ENCODE results near the gene ZFP57. TPM values are rescaled to one million over a fixed set of nuclear protein-coding genes. Genes with fewer than 3 reads are reported as not detected.

The ZFP57 gene
- total RNA-seq, 1 experiment from 2014 or later, result not detected

GRCh38 chr6:29661071-29661470 lies 19.9 kb downstream of the ZFP57 start:
- intact Hi-C loops (cut with micrococcal nuclease; ENCODE audit: unreplicated experiment), result no loop called here
- Histone ChIP-seq H3K4me1 (ENCODE audit: insufficient read depth, low read length, poor library complexity, severe bottlenecking) (no peaks in the 10 kb centered on the region), H3K9me3 (ENCODE audit: low read depth, low read length, poor library complexity, severe bottlenecking) (no peaks in the 10 kb centered on the region), H3K4me3 (ENCODE audit: low read depth, low read length, poor library complexity, severe bottlenecking) (no peak overlapping the region), H3K36me3 (ENCODE audit: insufficient read depth, low read length, poor library complexity, severe bottlenecking) (no peaks in the 10 kb centered on the region), H3K27ac (ENCODE audit: low read depth, low read length, poor library complexity, severe bottlenecking) (no peak overlapping the region), H3K27me3 (replicated peaks; ENCODE audit: insufficient read depth, low read depth, low read length, poor library complexity) (no peaks in the 10 kb centered on the region)
- TF ChIP-seq EZH2 (IDR thresholded peaks at IDR 0.05; ENCODE audit: borderline replicate concordance, low read depth, low read length, poor library complexity, severe bottlenecking), result no peak
- no peak for TF ChIP-seq CTCF (conservative IDR thresholded peaks at IDR 0.05; ENCODE audit: low read depth, low read length)
- DNase-seq (ENCODE audit: low spot score), result no peak
- CTCF ChIA-PET, result interaction anchor here (1.0 to 1.1 kb wide), 2 partner anchors 10 to 11 kb away, joined by 4 to 7 read pairs; no protein-coding TSS in a partner anchor
- BruUV-seq (replicated peaks), result no TSS peak
- POLR2A ChIA-PET (ENCODE audit: low non-redundant PET), result interaction anchor here (0.5 kb wide), 1 partner anchor 1988 kb away, joined by 8 read pairs; no protein-coding TSS in a partner anchor

DNA sequence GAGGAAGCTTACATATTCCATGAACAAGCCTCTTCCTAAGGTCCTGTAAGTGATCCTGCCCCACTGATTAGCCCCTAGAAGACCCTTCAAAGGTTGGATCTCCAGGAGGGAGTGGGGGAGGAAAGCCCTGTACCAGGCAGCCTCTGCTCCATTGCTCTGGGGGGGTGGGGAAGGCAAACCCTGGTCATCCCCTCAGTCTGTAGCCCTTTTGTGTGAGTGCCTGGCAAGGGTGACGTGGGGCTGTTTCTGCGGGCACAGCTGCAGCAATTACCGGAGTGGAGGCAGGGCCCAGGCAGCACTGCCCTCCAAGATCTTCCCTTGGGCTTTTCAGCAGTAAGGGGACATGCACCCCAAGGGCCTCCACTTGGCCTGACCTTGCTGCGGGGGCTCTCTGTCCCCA lies 24.2 kb downstream of the ZFP57 start, which contains the start of gene MOG:
MOG (plus strand) TSS at position 295 of the 400 bp plus-strand sequence. CDS start 118 bp downstream, outside the sequence.
- no peaks in the 10 kb centered on the region for H3K27me3 ChIP-seq (replicated peaks; ENCODE audit: insufficient read depth, low read depth, low read length, poor library complexity)
- ChIA-PET CTCF (interaction anchor here (0.7 kb wide), 1 partner anchor 22 kb away, joined by 4 read pairs; no protein-coding TSS in a partner anchor), POLR2A (ENCODE audit: low non-redundant PET) (no interaction called here)
- no peaks in the 10 kb centered on the region for H3K9me3 ChIP-seq (ENCODE audit: low read depth, low read length, poor library complexity, severe bottlenecking)
- intact Hi-C loops (cut with micrococcal nuclease; ENCODE audit: unreplicated experiment), result no loop called here
- no peak within 1 kb of the TSS for H3K4me3 ChIP-seq (ENCODE audit: low read depth, low read length, poor library complexity, severe bottlenecking)
- H3K36me3 ChIP-seq (ENCODE audit: insufficient read depth, low read length, poor library complexity, severe bottlenecking), result no peaks in the 10 kb centered on the region
- no peaks in the 10 kb centered on the region for H3K4me1 ChIP-seq (ENCODE audit: insufficient read depth, low read length, poor library complexity, severe bottlenecking)
- H3K27ac ChIP-seq (ENCODE audit: low read depth, low read length, poor library complexity, severe bottlenecking), result no peak within 1 kb of the TSS
- no peak for DNase-seq (ENCODE audit: low spot score)
- TF ChIP-seq EZH2 (IDR thresholded peaks at IDR 0.05; ENCODE audit: borderline replicate concordance, low read depth, low read length, poor library complexity, severe bottlenecking), result no peak
- TF ChIP-seq CTCF (conservative IDR thresholded peaks at IDR 0.05; ENCODE audit: low read depth, low read length), result no peak
- BruUV-seq (replicated peaks), result no TSS peak

DNA sequence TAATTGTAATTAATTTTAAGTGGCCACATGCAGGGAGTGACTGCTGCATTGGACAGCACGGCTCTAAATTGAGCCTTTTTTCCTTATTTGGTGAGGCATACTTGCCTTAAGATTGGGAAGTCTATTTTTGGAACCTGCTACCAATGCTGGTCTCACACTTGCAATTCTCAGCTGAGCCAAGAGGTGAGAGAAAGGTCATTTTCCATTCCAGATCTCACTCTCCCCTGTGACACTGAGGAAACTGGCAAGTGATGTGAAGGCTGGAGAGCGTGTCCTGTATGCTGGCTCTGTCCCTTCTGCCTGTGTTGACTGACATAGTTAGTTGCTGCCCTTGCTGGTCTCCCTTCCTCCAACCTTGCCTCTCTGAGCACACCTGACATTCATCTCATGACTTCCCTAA lies 24.8 kb downstream of the ZFP57 start:
- no TSS peak for BruUV-seq (replicated peaks)
- H3K4me1 ChIP-seq (ENCODE audit: insufficient read depth, low read length, poor library complexity, severe bottlenecking), result no peaks in the 10 kb centered on the region
- no peaks in the 10 kb centered on the region for H3K9me3 ChIP-seq (ENCODE audit: low read depth, low read length, poor library complexity, severe bottlenecking)
- H3K27ac ChIP-seq (ENCODE audit: low read depth, low read length, poor library complexity, severe bottlenecking), result no peak overlapping the region
- H3K4me3 ChIP-seq (ENCODE audit: low read depth, low read length, poor library complexity, severe bottlenecking), result no peak overlapping the region
- CTCF ChIA-PET, result no interaction called here
- intact Hi-C loops (cut with micrococcal nuclease; ENCODE audit: unreplicated experiment), result no loop called here
- POLR2A ChIA-PET (ENCODE audit: low non-redundant PET), result no interaction called here
- no peak for DNase-seq (ENCODE audit: low spot score)
- TF ChIP-seq EZH2 (IDR thresholded peaks at IDR 0.05; ENCODE audit: borderline replicate concordance, low read depth, low read length, poor library complexity, severe bottlenecking), result no peak
- no peak for TF ChIP-seq CTCF (conservative IDR thresholded peaks at IDR 0.05; ENCODE audit: low read depth, low read length)
- H3K27me3 ChIP-seq (replicated peaks; ENCODE audit: insufficient read depth, low read depth, low read length, poor library complexity), result no peaks in the 10 kb centered on the region
- H3K36me3 ChIP-seq (ENCODE audit: insufficient read depth, low read length, poor library complexity, severe bottlenecking), result no peaks in the 10 kb centered on the region

Data from A673 (cell line).